Adrenal gland (tissue), 12 donors: Measurements from ENCODE around the gene NOD2. TPM values are rescaled to one million over a fixed set of nuclear protein-coding genes. Genes with fewer than 3 reads are reported as not detected.
A peak's percentile ranks its signal among the peaks of the same experiment; 100 is the strongest.

Experiments used
- DNase-seq, 7 donors: peaks; one replicate each; pipeline ENCODE4 v3.0.0-alpha.2; 2019 to 2020
- H3K27ac ChIP-seq, 5 donors: fragments of 200-600 bp; sonication (generic) in 4 of 5; 1 replicate in 3 of 5; 2 replicates in 2 of 5; pipeline versions ENCODE4 v1.5.1 to v1.8.0; 2016 to 2020; ENCODE audit warnings: mild to moderate bottlenecking in 1 of 5
- H3K27me3 ChIP-seq: fragments of 200-600 bp; 2 replicates; pipeline ENCODE4 v1.8.0; 2021
- H3K36me3 ChIP-seq, 2 donors: fragments of 200-600 bp; replicated peaks in 1 of 2; 1 replicate in 1 of 2; 2 replicates in 1 of 2; pipeline versions ENCODE4 v1.5.1 to v1.8.0; 2018 to 2022
- H3K4me1 ChIP-seq, 2 donors: fragments of 200-600 bp; replicated peaks in 1 of 2; 1 replicate in 1 of 2; 2 replicates in 1 of 2; pipeline versions ENCODE4 v1.5.1 to v1.8.0; 2018 to 2021
- H3K4me3 ChIP-seq, 4 donors: fragments of 200-600 bp; sonication (generic) in 3 of 4; one replicate each; pipeline ENCODE4 v1.5.1; 2016 to 2018
- H3K9me3 ChIP-seq, 3 donors: fragments of 200-600 bp; sonication (generic) in 1 of 3; replicated peaks in 1 of 3; 1 replicate in 2 of 3; 2 replicates in 1 of 3; pipeline versions ENCODE4 v1.5.1 to v1.8.0; 2016 to 2021
- POLR2A ChIP-seq, 2 donors: fragments of 450-650 bp; IDR thresholded peaks; one replicate each; pipeline ENCODE4 v1.6.1; 2017; ENCODE audit warnings: antibody characterized with exemption in 2 of 2, mild to moderate bottlenecking in 2 of 2, moderate library complexity in 1 of 2
- WGBS, 4 donors: extraction: QIAGEN DNeasy Blood & Tissue Kit in 2 of 4; methylation state at CpG; one replicate each; pipeline versions ENCODE4 v1.1.5 to v1.1.7; 2013 to 2017; 5-methylcytosine and 5-hydroxymethylcytosine counted together
- intact Hi-C, 2 donors: fragments of 100-400 bp; cut with DNase I; formaldehyde crosslinking; loops; one replicate each; pipeline versions ENCODE4 v1.14.1 to v1.15.0; 2022 to 2023
- polyA plus RNA-seq, 3 donors: library from polyadenylated mRNA; stranded (reverse); fragments of 200-250 nt in 2 of 3; fragments of 350-450 nt in 1 of 3; fragmentation: Illumina TruSeq in 1 of 3; extraction: RNeasy Lipid Tissue Mini Kit (QIAGEN cat#74804) in 1 of 3; gene quantifications; one replicate each; pipeline ENCODE4 v1.2.3, GENCODE V29; 2013 to 2014
- total RNA-seq, 9 donors: library from RNA; depleted of rRNA in 4 of 9; stranded (reverse); fragments of >200 nt in 4 of 9; fragments of 120-200 nt in 1 of 9; fragmentation: NEBNext Ultra II Directional in 1 of 9; extraction: Animal tissue kit (Norgen Biotek cat#: 25700) in 1 of 9; gene quantifications; one replicate each; pipeline versions ENCODE4 v1.1.0 to v1.2.4, GENCODE V29; 2013 to 2023
- TF ChIP-seq, protein P1 (sequence below), 6 experiments: fragments of 450-650 bp in 4 of 6; fragments of 200-600 bp in 2 of 6; sonication (generic) in 1 of 6; IDR thresholded peaks; 1 replicate in 5 of 6; 2 replicates in 1 of 6; pipeline versions ENCODE4 v1.5.1 to v1.8.0; 2016 to 2021; ENCODE audit warnings: antibody characterized with exemption in 6 of 6, mild to moderate bottlenecking in 2 of 6, moderate library complexity in 1 of 6
- donor health status: healthy with polysubstance abuse.
- donor health status: Bipolar disorder and iron deficiency.
- donor health status: DM: yes; HTN: yes; CAD: no.
- donor health status: DM: no; HTN: no; CAD: no.
- donor health status: DM: no; HTN: no; CAD: no.
- donor health status: DM: yes; HTN: yes; CAD: no.

NOD2 gene
- total and polyA plus RNA-seq, 12 donors, result 0.12 to 3.7 (median 1.1) TPM

DNA sequence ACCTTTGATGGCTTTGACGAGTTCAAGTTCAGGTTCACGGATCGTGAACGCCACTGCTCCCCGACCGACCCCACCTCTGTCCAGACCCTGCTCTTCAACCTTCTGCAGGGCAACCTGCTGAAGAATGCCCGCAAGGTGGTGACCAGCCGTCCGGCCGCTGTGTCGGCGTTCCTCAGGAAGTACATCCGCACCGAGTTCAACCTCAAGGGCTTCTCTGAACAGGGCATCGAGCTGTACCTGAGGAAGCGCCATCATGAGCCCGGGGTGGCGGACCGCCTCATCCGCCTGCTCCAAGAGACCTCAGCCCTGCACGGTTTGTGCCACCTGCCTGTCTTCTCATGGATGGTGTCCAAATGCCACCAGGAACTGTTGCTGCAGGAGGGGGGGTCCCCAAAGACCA, 17.6 kb downstream of the NOD2 start:
- DNase-seq, result peak in 1 of 7 donors; percentile 10
- no peak for TF ChIP-seq POLR2A (IDR thresholded peaks at IDR 0.05)
- TF ChIP-seq, protein P1, sequence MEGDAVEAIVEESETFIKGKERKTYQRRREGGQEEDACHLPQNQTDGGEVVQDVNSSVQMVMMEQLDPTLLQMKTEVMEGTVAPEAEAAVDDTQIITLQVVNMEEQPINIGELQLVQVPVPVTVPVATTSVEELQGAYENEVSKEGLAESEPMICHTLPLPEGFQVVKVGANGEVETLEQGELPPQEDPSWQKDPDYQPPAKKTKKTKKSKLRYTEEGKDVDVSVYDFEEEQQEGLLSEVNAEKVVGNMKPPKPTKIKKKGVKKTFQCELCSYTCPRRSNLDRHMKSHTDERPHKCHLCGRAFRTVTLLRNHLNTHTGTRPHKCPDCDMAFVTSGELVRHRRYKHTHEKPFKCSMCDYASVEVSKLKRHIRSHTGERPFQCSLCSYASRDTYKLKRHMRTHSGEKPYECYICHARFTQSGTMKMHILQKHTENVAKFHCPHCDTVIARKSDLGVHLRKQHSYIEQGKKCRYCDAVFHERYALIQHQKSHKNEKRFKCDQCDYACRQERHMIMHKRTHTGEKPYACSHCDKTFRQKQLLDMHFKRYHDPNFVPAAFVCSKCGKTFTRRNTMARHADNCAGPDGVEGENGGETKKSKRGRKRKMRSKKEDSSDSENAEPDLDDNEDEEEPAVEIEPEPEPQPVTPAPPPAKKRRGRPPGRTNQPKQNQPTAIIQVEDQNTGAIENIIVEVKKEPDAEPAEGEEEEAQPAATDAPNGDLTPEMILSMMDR (IDR thresholded peaks at IDR 0.05), result no peak
- WGBS, 4 donors, result 92 to 96% (median 95%) methylated on average over 15 to 21 of the region's 21 CpGs
- Histone ChIP-seq H3K4me1 (no peaks in the 10 kb centered on the region), H3K9me3 (no peaks in the 10 kb centered on the region), H3K4me3 (no peak overlapping the region), H3K27ac (no peak overlapping the region), H3K27me3 (no peaks in the 10 kb centered on the region), H3K36me3 (no peaks in the 10 kb centered on the region)
- intact Hi-C loops, result no loop called here

DNA sequence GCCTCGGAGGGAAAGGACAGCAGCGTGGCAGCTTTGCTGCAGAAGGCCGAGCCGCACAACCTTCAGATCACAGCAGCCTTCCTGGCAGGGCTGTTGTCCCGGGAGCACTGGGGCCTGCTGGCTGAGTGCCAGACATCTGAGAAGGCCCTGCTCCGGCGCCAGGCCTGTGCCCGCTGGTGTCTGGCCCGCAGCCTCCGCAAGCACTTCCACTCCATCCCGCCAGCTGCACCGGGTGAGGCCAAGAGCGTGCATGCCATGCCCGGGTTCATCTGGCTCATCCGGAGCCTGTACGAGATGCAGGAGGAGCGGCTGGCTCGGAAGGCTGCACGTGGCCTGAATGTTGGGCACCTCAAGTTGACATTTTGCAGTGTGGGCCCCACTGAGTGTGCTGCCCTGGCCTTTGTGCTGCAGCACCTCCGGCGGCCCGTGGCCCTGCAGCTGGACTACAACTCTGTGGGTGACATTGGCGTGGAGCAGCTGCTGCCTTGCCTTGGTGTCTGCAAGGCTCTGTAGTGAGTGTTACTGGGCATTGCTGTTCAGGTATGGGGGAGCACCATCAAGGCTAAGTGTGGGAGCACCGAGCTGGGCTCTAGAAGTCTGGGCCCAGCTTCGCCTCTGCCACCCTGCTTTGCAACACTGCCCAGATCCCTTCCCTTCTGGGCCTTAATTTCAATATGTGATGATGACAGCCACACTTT, 18.6 kb downstream of the NOD2 start:
- WGBS, 4 donors, result 57 to 85% (median 68%) methylated on average over 6 to 25 of the region's 25 CpGs
- intact Hi-C loops, result no loop called here
- no peaks in the 10 kb centered on the region for H3K9me3 ChIP-seq
- H3K4me3 ChIP-seq, result no peak overlapping the region
- no peaks in the 10 kb centered on the region for H3K36me3 ChIP-seq
- H3K27ac ChIP-seq, result no peak overlapping the region
- TF ChIP-seq, protein P1 (IDR thresholded peaks at IDR 0.05), result no peak
- TF ChIP-seq POLR2A (IDR thresholded peaks at IDR 0.05), result no peak
- no peaks in the 10 kb centered on the region for H3K27me3 ChIP-seq
- DNase-seq, result peak; percentile 51 to 85 (median 74)
- H3K4me1 ChIP-seq, result no peaks in the 10 kb centered on the region

DNA sequence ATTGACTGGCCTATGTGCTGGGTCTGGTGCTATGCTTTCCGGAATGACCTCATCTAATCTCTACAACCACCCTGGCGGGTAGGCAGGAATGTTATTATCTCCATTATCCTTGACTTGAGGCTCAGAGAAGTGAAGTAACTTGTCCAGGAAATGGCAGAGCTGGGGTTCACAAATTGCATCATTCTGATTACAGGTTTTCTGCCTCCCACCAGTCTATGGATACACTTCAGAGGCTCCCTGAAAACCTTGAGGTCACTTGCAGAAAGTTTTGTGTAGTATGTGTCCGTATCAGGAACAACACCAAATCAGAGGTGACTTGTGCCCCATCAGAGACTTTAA, 19.1 kb downstream of the NOD2 start:
- intact Hi-C loops, result no loop called here
- Histone ChIP-seq H3K27me3 (no peaks in the 10 kb centered on the region), H3K4me3 (no peak overlapping the region), H3K27ac (no peak overlapping the region), H3K4me1 (no peaks in the 10 kb centered on the region), H3K36me3 (no peaks in the 10 kb centered on the region), H3K9me3 (no peaks in the 10 kb centered on the region)
- no peak for DNase-seq
- no peak for TF ChIP-seq POLR2A (IDR thresholded peaks at IDR 0.05)
- WGBS, 4 donors, result 57 to 89% (median 69%) methylated on average over 3 of the region's 3 CpGs

DNA sequence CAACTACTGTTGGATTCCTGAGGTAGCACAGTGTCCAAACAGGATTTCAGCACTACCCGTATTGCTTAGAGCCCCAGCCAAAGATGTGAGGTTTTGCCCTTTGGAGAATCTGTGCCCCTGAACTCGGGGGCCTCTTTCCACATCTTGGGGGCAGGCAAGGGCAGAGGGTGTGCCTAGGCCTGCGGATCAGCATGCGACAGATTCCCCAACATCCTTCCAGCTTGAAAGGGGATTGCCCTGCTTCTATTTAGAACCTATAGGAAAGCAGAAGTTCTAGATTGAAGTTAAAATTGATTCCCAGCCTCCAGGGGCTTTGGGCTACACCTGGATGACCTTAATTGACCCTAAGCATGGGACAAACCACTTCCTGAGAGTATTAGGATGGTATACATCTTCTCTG, 19.6 kb downstream of the NOD2 start:
- no peaks in the 10 kb centered on the region for H3K36me3 ChIP-seq
- no peaks in the 10 kb centered on the region for H3K4me1 ChIP-seq
- no peaks in the 10 kb centered on the region for H3K9me3 ChIP-seq
- no peak overlapping the region for H3K4me3 ChIP-seq
- DNase-seq, result no peak
- H3K27me3 ChIP-seq, result no peaks in the 10 kb centered on the region
- intact Hi-C loops, result no loop called here
- H3K27ac ChIP-seq, result no peak overlapping the region
- no peak for TF ChIP-seq POLR2A (IDR thresholded peaks at IDR 0.05)
- TF ChIP-seq, protein P1 (IDR thresholded peaks at IDR 0.05), result no peak
- 66 to 100% (median 73%) methylated on average over 1 to 4 of the region's 4 CpGs for WGBS, 4 donors

DNA sequence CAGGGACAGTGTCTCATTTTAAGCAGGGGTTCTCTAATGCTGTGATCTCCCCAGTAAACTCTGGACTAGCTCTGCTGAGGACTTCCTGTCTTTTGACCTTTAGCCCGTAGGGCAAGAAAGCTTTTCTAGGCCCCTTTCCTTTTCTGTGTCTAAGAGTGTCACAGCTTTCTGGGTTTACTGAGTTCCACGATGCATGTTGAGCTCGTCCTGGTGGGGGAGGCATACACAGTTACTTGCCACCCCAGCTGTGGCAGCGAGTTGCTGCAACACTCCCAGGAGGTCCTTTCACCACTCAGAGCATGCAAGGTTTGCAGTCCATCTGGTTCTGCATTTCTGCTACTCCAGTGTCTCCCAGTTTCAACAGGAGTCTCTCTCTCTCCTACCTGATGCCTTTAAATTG, 23.7 kb downstream of the NOD2 start:
- TF ChIP-seq, protein P1 (IDR thresholded peaks at IDR 0.05), result no peak
- Histone ChIP-seq H3K4me1 (no peaks in the 10 kb centered on the region), H3K9me3 (no peaks in the 10 kb centered on the region), H3K27ac (no peak overlapping the region), H3K36me3 (no peaks in the 10 kb centered on the region), H3K4me3 (no peak overlapping the region), H3K27me3 (no peaks in the 10 kb centered on the region)
- WGBS, 4 donors, result 68 to 81% (median 74%) methylated on average over 4 of the region's 4 CpGs
- intact Hi-C loops, result no loop called here
- DNase-seq, result no peak
